B cell (primary cell): ENCODE data around the gene STEAP2. TPM values are rescaled to one million over a fixed set of nuclear protein-coding genes. Genes with fewer than 3 reads are reported as not detected.

ENCODE experiments used
- ATAC-seq: fragments of 200-7000 bp; cut with Tn5 transposase; one replicate; pipeline ENCODE4 v1.10.0; 2021; ENCODE audit warnings: low read depth, mild to moderate bottlenecking, moderate number of reproducible peaks, moderate library complexity
- CTCF ChIA-PET: fragments of 350-600 bp; sonication (Branson Sonifier 250); formaldehyde crosslinking; loops from one replicate; lab custom pipeline; 2021; ENCODE audit warnings: antibody characterized with exemption, inconsistent platforms; lab: Charles Lee
- POLR2A ChIA-PET: fragments of 350-600 bp; sonication (Branson Sonifier 250); formaldehyde crosslinking; loops from one replicate; lab custom pipeline; 2021; ENCODE audit warnings: antibody characterized with exemption; lab: Charles Lee
- DNase-seq: peaks from one replicate; pipeline ENCODE4 v3.0.0; 2013
- H2AFZ ChIP-seq: 2 replicates; pipeline ENCODE4 v1.6.1; 2012; ENCODE audit warnings: mild to moderate bottlenecking, low read depth, low read length; ENCODE audit not compliant: insufficient read depth, poor library complexity, severe bottlenecking
- H3K27ac ChIP-seq, 2 donors: 1 replicate in 1 of 2; 2 replicates in 1 of 2; pipeline ENCODE4 v1.5.1; 2012 to 2013; ENCODE audit warnings: low read length in 2 of 2, mild to moderate bottlenecking in 2 of 2, moderate library complexity in 1 of 2
- H3K27me3 ChIP-seq, 4 experiments: fragments of 200-600 bp in 1 of 4; sonication (generic) in 1 of 4; replicated peaks in 1 of 4; 1 replicate in 2 of 4; 2 replicates in 2 of 4; pipeline versions ENCODE4 v1.6.1 to v1.7.0; 2013 to 2016; ENCODE audit warnings: low read length in 3 of 4, mild to moderate bottlenecking in 2 of 4, mixed read lengths in 1 of 4, moderate library complexity in 1 of 4; ENCODE audit not compliant: insufficient read depth in 4 of 4, control insufficient read depth in 3 of 4; ENCODE audit errors: control extremely low read depth in 1 of 4
- H3K36me3 ChIP-seq, 2 experiments: replicated peaks in 1 of 2; 1 replicate in 1 of 2; 2 replicates in 1 of 2; pipeline versions ENCODE4 v1.6.1 to v1.7.1; 2013; ENCODE audit warnings: low read length in 1 of 2; ENCODE audit not compliant: insufficient read depth in 2 of 2, control insufficient read depth in 1 of 2; ENCODE audit errors: control extremely low read depth in 1 of 2, extremely low read depth in 1 of 2
- H3K4me1 ChIP-seq, 2 donors: fragments of 200-600 bp in 1 of 2; sonication (generic) in 1 of 2; 1 replicate in 1 of 2; 2 replicates in 1 of 2; pipeline versions ENCODE4 v1.5.1 to v1.6.1; 2013 to 2017; ENCODE audit warnings: low read length in 2 of 2; ENCODE audit not compliant: control insufficient read depth in 2 of 2, insufficient read depth in 2 of 2
- H3K4me2 ChIP-seq: replicated peaks from 2 replicates; pipeline ENCODE3; 2012; ENCODE audit warnings: mild to moderate bottlenecking, low read depth, low read length; ENCODE audit not compliant: poor library complexity, severe bottlenecking
- H3K4me3 ChIP-seq, 5 experiments: fragments of 200-600 bp in 1 of 5; sonication (generic) in 1 of 5; 1 replicate in 3 of 5; 2 replicates in 2 of 5; pipeline versions ENCODE4 v1.5.1 to v1.7.0; 2011 to 2016; ENCODE audit warnings: low read length in 4 of 5, mild to moderate bottlenecking in 4 of 5, low read depth in 2 of 5, control low read depth in 1 of 5, moderate library complexity in 1 of 5; ENCODE audit not compliant: insufficient read depth in 1 of 5; ENCODE audit errors: control extremely low read depth in 1 of 5, extremely low read depth in 1 of 5
- H3K79me2 ChIP-seq: fragments of 200-600 bp; sonication (generic); one replicate; pipeline ENCODE4 v1.6.0; 2016; ENCODE audit warnings: low read length; ENCODE audit not compliant: control insufficient read depth, insufficient read depth
- H3K9ac ChIP-seq: fragments of 200-600 bp; sonication (generic); 2 replicates; pipeline ENCODE4 v1.6.1; 2017; ENCODE audit warnings: mild to moderate bottlenecking, low read length, moderate library complexity
- H3K9me3 ChIP-seq, 3 donors: one replicate each; pipeline versions ENCODE4 v1.6.1 to v1.7.1; 2013; ENCODE audit warnings: low read length in 2 of 3; ENCODE audit not compliant: control insufficient read depth in 2 of 3, insufficient read depth in 1 of 3; ENCODE audit errors: control extremely low read depth in 1 of 3
- H4K20me1 ChIP-seq: 2 replicates; pipeline ENCODE4 v1.6.0; 2012; ENCODE audit warnings: mild to moderate bottlenecking, low read length; ENCODE audit not compliant: insufficient read depth, control insufficient read depth, poor library complexity, severe bottlenecking
- H3K27ac Mint-ChIP-seq: one replicate; pipeline ENCODE4 v1.8.0; 2021; ENCODE audit warnings: mixed read lengths
- H3K27me3 Mint-ChIP-seq: one replicate; pipeline ENCODE4 v1.8.0; 2021; ENCODE audit warnings: mixed read lengths
- H3K4me1 Mint-ChIP-seq: one replicate; pipeline ENCODE4 v1.8.0; 2021; ENCODE audit warnings: mixed read lengths
- H3K4me3 Mint-ChIP-seq: one replicate; pipeline ENCODE4 v1.8.0; 2021; ENCODE audit warnings: mixed read lengths
- H3K9me3 Mint-ChIP-seq: one replicate; pipeline ENCODE4 v1.8.0; 2022; ENCODE audit warnings: mixed read lengths; ENCODE audit not compliant: insufficient read depth
- EZH2 ChIP-seq: IDR thresholded peaks from 2 replicates; pipeline ENCODE4 v1.6.1; 2012; ENCODE audit warnings: borderline replicate concordance, low read depth, mild to moderate bottlenecking, moderate library complexity, low read length; ENCODE audit not compliant: insufficient read depth, poor library complexity, severe bottlenecking
- WGBS: methylation state at CpG from one replicate; pipeline ENCODE4 v1.1.5; 2013; ENCODE audit warnings: missing lambda C conversion rate; ENCODE audit not compliant: insufficient coverage; 5-methylcytosine and 5-hydroxymethylcytosine counted together
- intact Hi-C: fragments of 100-400 bp; cut with micrococcal nuclease; formaldehyde crosslinking; loops from one replicate; pipeline ENCODE4 v1.10.0; 2022
- polyA plus RNA-seq: library from polyadenylated mRNA; depleted of rRNA; stranded (reverse); fragments of >200 nt; gene quantifications from 2 replicates; pipeline ENCODE4 v1.2.3, GENCODE V29; 2012
- total RNA-seq, 2 donors: library from RNA; stranded (reverse); fragments of 120-200 nt in 1 of 2; gene quantifications; 1 replicate in 1 of 2; 2 replicates in 1 of 2; pipeline versions ENCODE4 v1.2.3 to v1.2.4, GENCODE V29; 2013 to 2022
- TF ChIP-seq, protein P1 (sequence below): fragments of 200-600 bp; IDR thresholded peaks from one replicate; pipeline ENCODE4 v1.8.0; 2022; ENCODE audit warnings: antibody characterized with exemption, mild to moderate bottlenecking

Gene STEAP2
- total and polyA plus RNA-seq, 2 donors (not counting 1 experiment from before 2014, with no cell fraction given): not detected

- Histone ChIP-seq H3K79me2 (no peaks in the 10 kb centered on the region), H4K20me1 (no peaks in the 10 kb centered on the region), H3K9me3 (no peaks in the 10 kb centered on the region), H3K4me3 (no peak overlapping the region), H2AFZ (no peak overlapping the region), H3K27me3 (peaks cover 0 to 17% (median 9%) of the 10 kb centered on the region in 4 experiments), H3K4me2 (no peak overlapping the region), H3K27ac (no peak overlapping the region), H3K36me3 (no peaks in the 10 kb centered on the region), H3K9ac (no peak overlapping the region), H3K4me1 (peaks cover 6 to 10% of the 10 kb centered on the region in 2 donors)
- intact Hi-C loops: no loop called here
- ChIA-PET CTCF (interaction anchor here (0.6 kb wide), 1 partner anchor 19 kb away, joined by 4 read pairs; no protein-coding TSS in a partner anchor), POLR2A (no interaction called here)
- Mint-ChIP-seq H3K4me1 (peaks cover 3% of the 10 kb centered on the region), H3K27me3 (peaks cover 19% of the 10 kb centered on the region), H3K27ac (no peak overlapping the region), H3K9me3 (no peaks in the 10 kb centered on the region), H3K4me3 (no peak overlapping the region)
- TF ChIP-seq EZH2: no peak
- TF ChIP-seq, protein P1, sequence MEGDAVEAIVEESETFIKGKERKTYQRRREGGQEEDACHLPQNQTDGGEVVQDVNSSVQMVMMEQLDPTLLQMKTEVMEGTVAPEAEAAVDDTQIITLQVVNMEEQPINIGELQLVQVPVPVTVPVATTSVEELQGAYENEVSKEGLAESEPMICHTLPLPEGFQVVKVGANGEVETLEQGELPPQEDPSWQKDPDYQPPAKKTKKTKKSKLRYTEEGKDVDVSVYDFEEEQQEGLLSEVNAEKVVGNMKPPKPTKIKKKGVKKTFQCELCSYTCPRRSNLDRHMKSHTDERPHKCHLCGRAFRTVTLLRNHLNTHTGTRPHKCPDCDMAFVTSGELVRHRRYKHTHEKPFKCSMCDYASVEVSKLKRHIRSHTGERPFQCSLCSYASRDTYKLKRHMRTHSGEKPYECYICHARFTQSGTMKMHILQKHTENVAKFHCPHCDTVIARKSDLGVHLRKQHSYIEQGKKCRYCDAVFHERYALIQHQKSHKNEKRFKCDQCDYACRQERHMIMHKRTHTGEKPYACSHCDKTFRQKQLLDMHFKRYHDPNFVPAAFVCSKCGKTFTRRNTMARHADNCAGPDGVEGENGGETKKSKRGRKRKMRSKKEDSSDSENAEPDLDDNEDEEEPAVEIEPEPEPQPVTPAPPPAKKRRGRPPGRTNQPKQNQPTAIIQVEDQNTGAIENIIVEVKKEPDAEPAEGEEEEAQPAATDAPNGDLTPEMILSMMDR: no peak
- DNase-seq: no peak
- no peak for ATAC-seq
- WGBS: 90% methylated on average over 2 of the region's 6 CpGs
Observed at GRCh38 chr7:90216080-90216674, 4.6 kb downstream of the STEAP2 start.

GRCh38 chr7:90216771-90217170 is 5.2 kb downstream of the STEAP2 start:
- ATAC-seq: no peak
- Histone ChIP-seq H3K9ac (no peak overlapping the region), H3K4me3 (no peak overlapping the region), H3K36me3 (no peaks in the 10 kb centered on the region), H3K4me2 (no peak overlapping the region), H2AFZ (no peak overlapping the region), H4K20me1 (no peaks in the 10 kb centered on the region), H3K27ac (no peak overlapping the region), H3K27me3 (peaks cover 0 to 12% (median 7%) of the 10 kb centered on the region in 4 experiments), H3K4me1 (peaks cover 0 to 5% of the 10 kb centered on the region in 2 donors), H3K79me2 (no peaks in the 10 kb centered on the region), H3K9me3 (no peaks in the 10 kb centered on the region)
- ChIA-PET CTCF (interaction anchor here (0.6 kb wide), 1 partner anchor 19 kb away, joined by 4 read pairs; no protein-coding TSS in a partner anchor), POLR2A (no interaction called here)
- Mint-ChIP-seq H3K4me3 (no peak overlapping the region), H3K27ac (no peak overlapping the region), H3K9me3 (no peaks in the 10 kb centered on the region), H3K27me3 (peaks cover 22% of the 10 kb centered on the region), H3K4me1 (no peaks in the 10 kb centered on the region)
- TF ChIP-seq, protein P1: no peak
- TF ChIP-seq EZH2: no peak
- intact Hi-C loops: no loop called here
- DNase-seq: no peak
- no CpG with 5 or more reads among the region's 2 CpGs for whole genome bisulfite sequencing
